ENCODE results near the gene ME3. TPM values are rescaled to one million over a fixed set of nuclear protein-coding genes. Genes with fewer than 3 reads are reported as not detected.

ME3 gene
- total RNA-seq, 1 donor from 2014 or later, result 34.2 TPM

DNA sequence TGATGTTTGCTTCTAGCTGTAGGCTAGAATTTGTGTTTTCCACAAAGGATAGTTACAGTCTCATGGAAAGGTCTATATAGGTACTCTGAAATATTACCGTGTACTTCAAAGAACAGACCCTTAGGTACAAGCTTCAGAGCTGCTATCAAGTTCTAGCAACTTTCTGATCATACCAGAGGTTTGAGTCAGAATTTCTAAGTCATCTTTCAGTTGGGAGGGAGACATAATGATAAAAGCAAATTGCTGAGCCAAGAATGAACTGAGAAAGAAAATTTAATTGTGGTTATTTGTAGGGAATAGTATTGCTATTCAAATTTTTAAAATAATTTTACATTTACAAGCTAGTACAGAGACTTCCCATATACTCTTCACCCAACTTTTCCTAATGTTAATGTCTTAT lies 19.9 kb upstream of the ME3 start:
- no peak overlapping the region for H3K27ac ChIP-seq
- no peaks in the 10 kb centered on the region for H3K27me3 ChIP-seq
- peaks cover 4 to 19% of the 10 kb centered on the region in 2 donors for H3K4me1 ChIP-seq
- TF ChIP-seq, protein P1, sequence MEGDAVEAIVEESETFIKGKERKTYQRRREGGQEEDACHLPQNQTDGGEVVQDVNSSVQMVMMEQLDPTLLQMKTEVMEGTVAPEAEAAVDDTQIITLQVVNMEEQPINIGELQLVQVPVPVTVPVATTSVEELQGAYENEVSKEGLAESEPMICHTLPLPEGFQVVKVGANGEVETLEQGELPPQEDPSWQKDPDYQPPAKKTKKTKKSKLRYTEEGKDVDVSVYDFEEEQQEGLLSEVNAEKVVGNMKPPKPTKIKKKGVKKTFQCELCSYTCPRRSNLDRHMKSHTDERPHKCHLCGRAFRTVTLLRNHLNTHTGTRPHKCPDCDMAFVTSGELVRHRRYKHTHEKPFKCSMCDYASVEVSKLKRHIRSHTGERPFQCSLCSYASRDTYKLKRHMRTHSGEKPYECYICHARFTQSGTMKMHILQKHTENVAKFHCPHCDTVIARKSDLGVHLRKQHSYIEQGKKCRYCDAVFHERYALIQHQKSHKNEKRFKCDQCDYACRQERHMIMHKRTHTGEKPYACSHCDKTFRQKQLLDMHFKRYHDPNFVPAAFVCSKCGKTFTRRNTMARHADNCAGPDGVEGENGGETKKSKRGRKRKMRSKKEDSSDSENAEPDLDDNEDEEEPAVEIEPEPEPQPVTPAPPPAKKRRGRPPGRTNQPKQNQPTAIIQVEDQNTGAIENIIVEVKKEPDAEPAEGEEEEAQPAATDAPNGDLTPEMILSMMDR (IDR thresholded peaks at IDR 0.05), result no peak
- H3K9me3 ChIP-seq, result no peaks in the 10 kb centered on the region
- intact Hi-C loops (cut with DNase I), result no loop called here
- DNase-seq (ENCODE audit: low spot score in 2 of 2), result no peak
- no peak overlapping the region for H3K4me3 ChIP-seq
- H3K36me3 ChIP-seq, result no peaks in the 10 kb centered on the region

GRCh38 chr11:86688398-86689179 lies 16.2 kb upstream of the ME3 start:
- intact Hi-C loops (cut with DNase I), result loop anchor here (2.0 kb wide), 1 partner anchor 54 kb away; no protein-coding TSS in a partner anchor
- Histone ChIP-seq H3K4me1 (peaks cover 4 to 14% of the 10 kb centered on the region in 2 donors), H3K9me3 (no peaks in the 10 kb centered on the region), H3K4me3 (no peak overlapping the region), H3K27me3 (no peaks in the 10 kb centered on the region), H3K27ac (peak overlapping the region; percentile 56 to 79), H3K36me3 (no peaks in the 10 kb centered on the region)
- DNase-seq (ENCODE audit: low spot score in 2 of 2), result peak; percentile 50 to 74
- TF ChIP-seq, protein P1 (IDR thresholded peaks at IDR 0.05), result no peak

GRCh38 chr11:86687185-86687778 lies 14.9 kb upstream of the ME3 start:
- H3K4me3 ChIP-seq, result no peak overlapping the region
- intact Hi-C loops (cut with DNase I), result no loop called here
- no peaks in the 10 kb centered on the region for H3K27me3 ChIP-seq
- no peaks in the 10 kb centered on the region for H3K9me3 ChIP-seq
- H3K36me3 ChIP-seq, result no peaks in the 10 kb centered on the region
- no peak for DNase-seq (ENCODE audit: low spot score in 2 of 2)
- H3K27ac ChIP-seq, result peak overlapping the region; percentile 56 to 79
- peaks cover 4 to 14% of the 10 kb centered on the region in 2 donors for H3K4me1 ChIP-seq
- TF ChIP-seq, protein P1 (IDR thresholded peaks at IDR 0.05), result no peak

DNA sequence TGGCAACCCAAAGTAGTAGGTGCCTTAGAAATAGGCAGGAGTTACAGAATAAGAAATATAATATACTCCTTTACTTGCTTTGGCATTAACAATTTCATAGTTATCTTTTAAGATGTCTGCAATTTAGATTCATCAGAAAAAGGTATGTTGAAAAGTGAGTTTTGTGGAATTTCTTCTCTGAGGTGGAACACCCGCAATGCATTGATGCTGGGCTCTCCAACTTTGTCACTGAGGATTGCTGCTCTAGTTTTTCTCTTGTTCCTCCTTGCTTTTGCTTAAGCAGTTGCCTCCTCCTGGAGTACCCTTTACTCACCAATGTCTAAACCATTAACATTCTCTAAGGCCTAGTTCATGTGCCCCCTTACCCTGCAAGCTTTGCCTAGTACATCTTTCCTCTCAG lies 14.1 kb upstream of the ME3 start:
- intact Hi-C loops (cut with DNase I), result no loop called here
- DNase-seq (ENCODE audit: low spot score in 2 of 2), result no peak
- TF ChIP-seq, protein P1 (IDR thresholded peaks at IDR 0.05), result no peak
- no peaks in the 10 kb centered on the region for H3K9me3 ChIP-seq
- peaks cover 8 to 22% of the 10 kb centered on the region in 2 donors for H3K4me1 ChIP-seq
- no peak overlapping the region for H3K4me3 ChIP-seq
- no peaks in the 10 kb centered on the region for H3K27me3 ChIP-seq
- H3K36me3 ChIP-seq, result no peaks in the 10 kb centered on the region
- no peak overlapping the region for H3K27ac ChIP-seq

DNA sequence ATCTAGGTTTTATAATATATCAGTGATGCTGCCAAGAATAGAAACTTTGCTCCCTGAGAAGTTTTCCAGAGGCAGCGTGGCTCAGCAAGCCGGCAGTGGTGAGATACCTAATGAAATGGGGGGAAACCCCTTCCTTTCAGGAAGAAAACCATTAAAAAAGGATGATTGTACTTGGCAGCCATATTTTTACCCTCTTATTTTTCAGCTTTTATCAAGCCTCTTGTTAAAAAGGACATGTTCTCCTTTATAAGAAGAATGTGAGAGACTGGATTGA lies 9.0 kb upstream of the ME3 start:
- Histone ChIP-seq H3K27ac (peak overlapping the region; percentile 72 to 73), H3K4me3 (peak overlapping the region; percentile 4 to 29), H3K27me3 (no peaks in the 10 kb centered on the region), H3K9me3 (no peaks in the 10 kb centered on the region), H3K4me1 (peaks cover 4 to 13% of the 10 kb centered on the region in 2 donors), H3K36me3 (no peaks in the 10 kb centered on the region)
- intact Hi-C loops (cut with DNase I), result no loop called here
- DNase-seq (ENCODE audit: low spot score in 2 of 2), result no peak
- TF ChIP-seq, protein P1 (IDR thresholded peaks at IDR 0.05), result no peak

All from ascending aorta (tissue), 2 donors.